ENCODE measurements around the gene BLACAT1.

BLACAT1 gene

GRCh38 chr1:205455581-205456382 is at the start of gene BLACAT1:
Gene BLACAT1 (minus strand): TSS chr1:205456045.
- DNase-seq = no peak

- DNase-seq = no peak
Observed at GRCh38 chr1:205505076-205505729, 49.4 kb upstream of the BLACAT1 start.

DNA sequence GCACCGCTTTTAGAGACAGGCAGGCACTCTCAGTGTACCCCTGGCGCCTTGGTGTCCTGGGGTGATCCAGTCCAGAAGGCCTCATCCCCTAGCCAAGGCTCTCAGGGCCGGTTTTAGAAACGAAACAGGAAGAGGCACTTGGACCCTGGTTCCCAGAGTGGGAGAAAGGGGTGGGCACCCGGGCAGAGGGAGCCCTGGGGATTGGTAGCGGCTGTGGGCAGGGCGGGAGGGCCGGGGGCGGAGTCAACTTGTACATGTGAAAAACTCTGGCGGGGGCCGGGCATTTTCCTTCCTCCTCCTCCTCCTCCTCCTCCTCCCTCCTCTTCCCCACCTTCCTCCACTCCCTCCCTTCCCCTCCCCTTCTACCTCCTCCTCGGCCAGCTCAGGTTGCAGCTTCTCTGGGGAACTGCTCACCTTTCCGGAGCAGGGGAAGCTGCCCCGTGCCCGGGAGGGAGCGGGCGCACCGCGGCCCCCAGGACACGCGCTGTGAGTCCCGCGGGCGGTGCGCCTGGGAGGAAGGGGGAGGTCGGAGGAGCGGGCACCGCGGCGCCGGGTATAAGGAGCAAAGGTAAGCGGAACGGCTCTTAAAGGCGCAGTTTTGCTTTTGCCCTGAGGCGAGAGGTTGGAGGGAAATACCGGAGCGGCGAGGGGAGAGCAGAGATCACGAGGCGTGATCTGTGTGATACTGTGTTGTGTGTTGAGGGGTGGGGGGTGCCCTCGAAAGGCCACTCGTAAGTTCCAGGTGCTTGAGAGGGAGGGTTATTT is 48.6 kb upstream of the BLACAT1 start, which contains the start of gene CDK18:
TSS of gene CDK18 (plus strand) at position 359 of the 765 bp plus-strand sequence. CDS start 18,499 bp downstream, outside the sequence.
- no peak for DNase-seq

DNA sequence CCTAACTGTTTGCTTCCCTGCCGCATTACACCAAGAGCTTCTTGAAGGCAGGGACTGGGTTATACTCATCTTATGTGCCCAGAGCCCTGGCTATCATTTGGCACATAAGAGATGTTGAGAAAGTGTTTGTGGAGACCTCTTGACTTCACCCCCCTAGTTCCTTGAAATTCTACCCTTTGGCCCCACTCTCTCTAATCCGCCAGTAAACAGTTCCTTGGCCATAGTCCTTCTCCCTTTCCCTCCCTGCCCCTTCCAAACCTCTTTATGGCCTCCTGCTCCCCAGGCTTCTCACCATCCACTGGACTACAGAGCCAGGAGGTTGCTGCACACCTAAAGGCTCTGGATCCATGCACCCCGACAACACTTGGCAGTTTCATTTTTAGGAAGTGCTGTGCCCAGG is 47.1 kb upstream of the BLACAT1 start:
- DNase-seq = no peak

GRCh38 chr1:205502111-205502810 is 46.4 kb upstream of the BLACAT1 start:
- DNase-seq = no peak

- no peak for DNase-seq
Observed at GRCh38 chr1:205500240-205501233, 44.7 kb upstream of the BLACAT1 start.

DNA sequence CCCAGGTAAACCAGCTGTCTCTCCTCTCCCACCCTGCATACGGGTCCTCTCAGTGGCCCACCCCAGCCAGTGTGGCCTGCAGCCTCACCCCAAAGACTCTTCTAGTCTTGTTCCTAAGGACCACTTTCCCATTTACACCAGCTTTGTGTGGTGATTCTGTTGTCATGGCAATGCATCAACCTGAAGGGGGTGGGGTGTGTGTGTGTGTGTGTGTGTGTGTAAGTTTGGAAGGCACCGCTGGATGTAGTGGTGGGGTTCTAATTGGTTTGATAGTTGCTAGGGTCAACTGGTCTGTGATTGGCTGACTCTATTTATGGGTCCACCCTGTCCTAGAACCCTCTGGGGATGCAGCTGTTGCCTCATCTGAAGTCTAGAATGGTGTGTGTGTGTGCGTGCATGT is 43.9 kb upstream of the BLACAT1 start:
- DNase-seq = no peak

DNA sequence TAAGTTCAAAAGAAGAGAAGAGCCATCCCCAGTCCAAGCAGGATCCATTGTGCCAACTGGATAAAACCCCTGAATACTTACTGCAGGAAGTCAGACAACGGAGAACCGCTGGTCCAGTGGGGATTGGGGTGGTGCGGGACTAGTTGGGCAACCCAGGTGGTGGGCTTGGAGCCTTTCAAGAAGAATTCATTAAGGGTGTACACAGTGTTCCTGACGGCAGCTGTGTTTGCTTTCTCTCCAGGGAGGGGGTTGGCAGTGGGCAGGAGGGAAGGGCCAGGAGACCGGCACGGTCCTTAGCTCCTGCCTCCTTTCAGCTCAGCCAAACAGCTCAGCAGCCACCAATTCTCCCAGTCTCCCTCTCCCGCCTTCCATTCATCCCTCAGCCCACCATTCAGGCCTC is 41.5 kb upstream of the BLACAT1 start:
- DNase-seq = no peak

DNA sequence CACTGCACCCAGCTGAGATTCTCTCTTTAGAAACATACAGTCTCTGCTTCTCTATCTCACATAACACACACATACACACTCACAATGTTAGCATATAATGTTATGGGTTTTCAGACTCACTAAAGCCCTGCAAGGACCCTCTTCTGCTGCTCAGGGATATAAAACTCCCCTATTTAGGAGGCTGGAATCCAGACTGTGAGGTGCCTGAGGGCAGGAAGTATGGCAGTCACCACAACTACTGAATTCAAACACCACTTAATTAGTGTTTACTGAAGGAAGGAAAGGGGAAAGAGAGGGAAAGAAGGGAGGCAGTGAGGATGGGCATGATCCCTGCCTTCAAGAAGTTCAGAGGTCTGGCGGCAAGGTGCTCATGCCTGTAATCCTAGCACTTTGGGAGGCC is 40.8 kb upstream of the BLACAT1 start:
- no peak for DNase-seq

GRCh38 chr1:205495237-205495823 is 39.5 kb upstream of the BLACAT1 start:
- no peak for DNase-seq

- no peak for DNase-seq
Observed at GRCh38 chr1:205494115-205494514, 38.3 kb upstream of the BLACAT1 start.

- DNase-seq = no peak
Observed at GRCh38 chr1:205493241-205494085, 37.6 kb upstream of the BLACAT1 start.

GRCh38 chr1:205492774-205493173 is 36.9 kb upstream of the BLACAT1 start:
- DNase-seq = no peak

DNA sequence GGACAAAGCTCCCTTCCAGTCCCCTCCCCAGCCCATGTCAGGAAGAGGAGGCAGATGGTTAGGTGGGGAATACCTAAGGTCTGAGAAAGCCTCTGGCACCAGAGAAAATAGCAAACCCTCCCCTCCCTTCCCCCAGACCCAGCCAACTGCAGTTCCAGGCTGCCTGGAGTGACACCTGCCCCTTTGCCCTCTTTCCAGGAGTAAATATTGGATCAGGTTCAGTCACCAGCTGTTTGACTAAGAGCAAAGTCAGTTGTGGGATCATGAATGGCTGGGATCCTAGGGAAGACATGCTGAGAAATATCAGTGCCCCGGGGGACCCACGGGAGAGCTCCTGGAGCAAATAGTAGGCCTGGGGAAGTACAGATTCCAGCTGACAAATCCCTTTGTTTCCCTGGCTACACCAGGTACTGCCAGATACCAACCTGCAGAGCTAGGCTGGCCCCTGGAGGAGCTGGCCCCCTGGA is 36.4 kb upstream of the BLACAT1 start:
- no peak for DNase-seq

GRCh38 chr1:205491794-205492193 is 35.9 kb upstream of the BLACAT1 start:
- no peak for DNase-seq

DNA sequence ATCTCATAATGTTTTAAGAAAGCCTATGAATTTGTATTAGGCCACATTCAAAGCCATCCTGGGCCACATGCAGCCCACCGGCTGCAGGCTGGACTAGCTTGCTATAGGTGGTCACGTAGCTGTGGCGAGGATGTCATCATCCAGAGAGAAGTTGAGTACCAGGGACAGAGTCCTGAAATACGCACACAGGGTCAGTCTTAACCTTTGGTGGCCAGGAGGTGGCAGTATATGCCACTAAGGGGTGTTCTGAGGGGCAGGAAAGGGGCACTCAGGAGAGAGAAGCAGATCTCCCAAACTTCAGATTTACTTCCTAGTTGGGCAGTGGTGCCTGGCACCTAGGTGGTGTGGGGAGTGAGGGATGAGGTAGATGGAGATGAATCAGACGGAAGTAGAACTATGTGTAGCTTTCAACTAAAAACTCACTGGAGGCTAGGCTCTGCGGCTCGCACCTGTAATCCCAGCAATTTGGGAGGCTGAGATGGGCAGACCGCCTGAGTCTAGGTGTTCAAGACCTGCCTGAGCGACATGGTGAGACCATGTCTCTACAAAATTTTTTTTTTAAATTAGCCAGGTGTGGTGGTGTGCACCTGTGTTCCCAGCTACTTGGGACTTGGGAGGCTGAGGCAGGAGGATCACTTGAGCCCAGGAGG is 32.4 kb upstream of the BLACAT1 start:
- no peak for DNase-seq

DNA sequence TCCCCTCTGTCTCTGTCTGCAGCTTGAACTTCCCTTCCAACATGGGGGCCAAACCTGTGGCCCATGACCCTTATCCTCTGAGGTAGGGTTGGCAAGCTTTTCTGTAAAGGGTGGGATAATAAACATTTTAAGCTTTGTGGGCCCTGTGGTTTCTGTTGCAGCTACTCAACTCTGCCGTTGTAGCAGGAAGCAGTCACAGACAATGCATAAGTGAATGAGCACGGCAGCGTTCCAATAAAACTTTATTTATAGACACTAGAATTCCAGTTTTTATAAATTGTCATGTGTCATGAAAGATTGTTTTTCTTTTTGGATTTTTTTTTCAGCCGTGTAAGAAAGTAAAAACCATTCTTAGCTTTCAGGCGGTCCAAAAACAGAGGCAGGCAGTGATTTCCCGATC is 30.4 kb upstream of the BLACAT1 start:
- DNase-seq = no peak

DNA sequence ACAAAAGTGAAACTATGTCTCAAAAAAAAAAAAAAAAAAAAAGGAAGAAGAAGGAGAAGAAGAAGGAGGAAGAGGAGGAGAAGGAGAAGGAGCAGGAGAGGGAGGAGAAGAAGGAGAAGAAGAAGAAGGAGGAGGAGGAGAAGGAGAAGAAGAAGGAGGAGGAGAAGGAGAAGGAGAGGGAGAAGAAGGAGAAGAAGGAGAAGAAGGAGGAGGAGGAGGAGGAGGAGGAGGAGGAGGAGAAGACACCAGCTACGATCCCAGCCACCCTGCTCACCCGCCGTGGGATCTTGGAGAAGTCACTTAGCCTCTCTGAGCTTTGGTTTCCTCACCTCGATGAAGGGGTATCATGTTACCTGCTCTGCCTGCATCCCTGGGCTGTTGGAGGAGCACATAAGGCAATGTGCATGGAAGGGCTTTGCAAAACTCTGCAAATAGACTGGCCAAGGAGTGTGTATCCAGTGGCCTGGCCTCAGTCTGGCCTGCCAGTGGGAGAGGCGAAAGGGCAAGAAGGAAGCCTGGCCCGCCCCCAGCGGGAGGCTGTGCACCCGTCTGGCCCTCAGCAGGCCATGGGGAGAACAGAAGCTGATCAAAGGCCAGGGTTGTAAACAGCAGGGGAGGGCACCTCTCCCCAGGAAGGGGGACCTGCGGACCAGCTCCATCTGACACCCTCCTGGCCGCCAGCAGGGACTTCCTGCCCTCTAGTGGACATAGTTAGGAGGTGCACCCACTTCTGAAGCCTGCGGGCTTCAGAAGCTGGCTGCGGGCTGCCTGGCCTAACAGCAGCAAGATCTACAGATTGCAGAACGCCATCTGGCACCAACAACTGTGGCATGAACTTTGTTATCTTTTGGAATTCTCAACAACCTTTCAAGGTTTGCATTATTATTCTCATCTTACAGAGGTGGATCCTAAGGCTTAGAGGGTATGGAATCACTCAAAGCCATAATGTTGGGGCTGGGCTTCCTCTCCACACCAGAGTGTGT is 29.4 kb upstream of the BLACAT1 start:
- peak; percentile 46 for DNase-seq
